Left renal pelvis (tissue), 4 donors: Measurements from ENCODE around the gene DGKG. TPM values are rescaled to one million over a fixed set of nuclear protein-coding genes. Genes with fewer than 3 reads are reported as not detected.

Experiments used
- DNase-seq, 4 donors: peaks; one replicate each; pipeline ENCODE4 v3.0.0-alpha.2; 2013; ENCODE audit warnings: low read depth in 4 of 4, low spot score in 3 of 4
- polyA plus RNA-seq, 4 donors: library from polyadenylated mRNA; unstranded; fragments of 120-200 nt; gene quantifications; one replicate each; pipeline ENCODE4 v1.2.1, GENCODE V29; 2013; ENCODE audit not compliant: insufficient read length in 4 of 4

The DGKG gene
- polyA plus RNA-seq: under 1 TPM; 0.39 to 0.56 (median 0.50) TPM

DNA sequence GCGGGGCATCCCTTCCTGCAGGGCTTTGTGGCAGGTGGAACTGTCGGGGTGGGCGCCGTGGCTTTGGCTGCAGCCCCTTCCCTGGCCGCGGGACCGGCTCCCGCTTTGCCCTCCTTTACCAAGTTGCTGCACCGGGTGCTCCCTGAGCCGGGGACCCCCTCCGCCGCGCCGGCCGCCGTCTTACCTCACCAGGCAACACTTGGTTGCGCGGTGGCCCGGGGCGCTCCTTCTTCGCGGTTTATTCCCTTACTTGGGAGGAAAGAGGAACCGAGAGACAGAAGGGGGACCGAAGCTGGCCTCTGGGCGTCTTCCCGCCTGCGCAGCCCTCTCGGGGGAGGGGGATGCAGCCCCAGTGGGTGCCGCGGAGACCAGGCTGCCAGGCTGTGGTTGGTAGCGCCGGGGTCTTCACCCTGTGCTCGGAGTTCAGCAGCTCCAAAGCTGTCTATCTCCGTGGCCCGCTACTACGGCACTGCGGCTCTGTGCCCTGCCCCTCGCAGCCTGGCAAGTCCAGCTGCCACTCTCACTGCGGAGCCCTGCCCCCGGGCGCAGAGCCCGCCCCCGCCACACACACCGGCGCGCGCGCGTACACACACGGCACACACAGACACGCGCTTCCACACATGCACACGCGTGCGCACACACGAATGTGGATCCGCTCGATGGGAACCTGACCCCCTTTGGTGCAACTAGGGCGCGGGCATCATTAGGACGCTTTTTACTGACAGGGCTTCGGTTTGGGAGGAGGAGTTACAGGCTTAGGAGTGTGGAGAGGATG lies at the start of gene DGKG:
Gene DGKG (minus strand): TSS at position 473 of the 775 bp plus-strand sequence. CDS start 41,775 bp downstream, outside the sequence.
- no peak for DNase-seq

DNA sequence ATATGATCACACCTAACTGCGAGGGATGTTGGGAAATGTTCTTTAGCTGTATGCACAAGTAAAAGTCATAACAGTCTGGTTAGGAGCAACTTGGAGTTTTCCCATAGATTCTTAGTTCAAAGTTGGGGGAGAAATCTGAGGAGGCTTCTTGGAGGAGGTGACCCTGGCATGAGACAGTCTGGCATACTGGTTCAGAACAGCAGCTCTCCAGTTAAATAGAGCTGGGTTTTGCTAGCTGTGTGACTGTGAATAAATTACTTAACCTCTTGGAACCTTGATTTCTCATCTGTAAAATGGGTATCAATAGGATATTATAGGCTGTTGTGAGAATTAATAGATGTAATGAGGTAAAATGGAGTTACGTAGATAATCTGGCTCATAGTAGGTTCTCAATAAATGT lies 49.1 kb upstream of the DGKG start:
- DNase-seq: no peak

DNA sequence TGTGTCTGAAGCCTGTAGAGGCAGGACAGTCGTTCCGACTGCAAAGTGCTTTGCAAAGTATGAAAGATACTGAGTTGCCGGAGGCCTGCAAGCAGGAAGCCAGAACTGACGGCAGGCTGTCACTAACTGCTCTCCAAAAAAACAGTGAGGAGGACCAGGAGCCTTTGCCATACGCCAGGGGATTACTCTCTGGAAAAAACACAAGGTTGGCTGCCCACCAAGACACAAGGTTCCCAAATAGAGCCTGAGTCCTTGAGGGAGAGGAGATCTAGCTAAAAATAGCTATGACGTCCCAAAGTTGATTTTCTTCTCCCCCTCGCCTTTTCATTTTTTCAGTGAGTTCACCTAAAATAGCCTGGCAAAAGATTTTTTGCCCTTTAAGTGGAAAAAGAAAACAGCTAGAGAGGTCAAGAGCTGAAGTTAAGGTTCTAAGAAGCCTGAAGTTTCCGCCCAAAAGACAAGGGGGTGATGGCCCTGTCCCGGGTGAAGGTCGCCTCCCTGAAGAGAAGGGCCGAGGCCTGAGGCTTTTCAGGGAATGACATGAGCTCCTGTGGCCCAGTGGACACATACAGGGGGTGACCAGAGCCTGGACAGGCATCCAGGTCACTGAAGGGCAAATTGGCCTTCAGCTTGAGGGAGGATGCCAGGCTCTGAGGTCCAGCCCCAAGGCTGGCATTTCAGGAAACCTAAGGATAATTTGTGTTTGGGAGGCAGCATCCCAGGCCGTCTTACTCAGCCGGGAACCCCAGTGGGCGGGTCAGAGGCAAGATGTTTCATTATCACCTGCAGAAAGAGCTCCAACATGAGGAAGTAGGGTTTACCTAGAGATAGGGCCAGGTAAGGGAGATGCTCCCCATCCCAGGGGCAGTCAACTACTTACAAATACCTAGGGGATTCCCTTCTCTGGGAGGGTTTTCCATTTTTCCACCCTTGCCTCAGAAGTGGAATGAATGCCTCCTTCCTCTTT lies 44.9 kb upstream of the DGKG start:
- no peak for DNase-seq

DNA sequence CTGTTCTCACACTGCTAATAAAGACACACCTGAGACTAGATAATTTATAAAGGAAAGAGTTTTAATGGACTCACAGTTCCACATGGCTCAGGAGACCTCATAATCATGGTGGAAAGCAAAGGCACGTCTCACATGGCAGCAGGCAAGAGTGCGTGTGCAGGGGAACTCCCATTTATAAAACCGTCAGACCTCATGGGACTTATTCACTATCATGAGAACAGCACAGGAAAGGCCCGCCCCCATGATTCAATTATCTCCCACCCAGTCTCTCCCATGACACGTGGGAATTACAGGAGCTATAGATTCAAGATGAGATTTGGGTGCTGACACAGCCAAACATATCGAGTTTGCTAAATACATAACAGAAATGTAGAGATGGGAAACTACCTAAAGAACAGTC lies 39.5 kb upstream of the DGKG start:
- DNase-seq: no peak

DNA sequence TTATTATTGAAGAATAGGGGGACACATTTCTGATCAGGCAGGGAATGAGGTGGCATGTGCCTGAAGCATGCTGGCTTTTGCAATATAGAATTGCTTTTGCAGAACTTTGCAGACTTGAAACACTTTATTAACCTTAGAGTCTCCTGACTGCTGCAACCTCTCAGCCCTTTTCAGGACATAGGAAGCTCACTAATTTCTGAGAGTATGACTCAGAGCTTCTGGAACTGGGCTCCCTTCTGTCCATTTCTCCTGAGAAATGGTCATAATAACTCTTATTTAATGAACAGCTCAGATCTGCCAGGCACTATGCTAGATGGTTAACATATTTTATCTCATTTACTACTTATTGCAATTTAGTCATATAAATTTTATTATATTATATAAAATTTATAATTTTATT lies 38.6 kb upstream of the DGKG start:
- no peak for DNase-seq

DNA sequence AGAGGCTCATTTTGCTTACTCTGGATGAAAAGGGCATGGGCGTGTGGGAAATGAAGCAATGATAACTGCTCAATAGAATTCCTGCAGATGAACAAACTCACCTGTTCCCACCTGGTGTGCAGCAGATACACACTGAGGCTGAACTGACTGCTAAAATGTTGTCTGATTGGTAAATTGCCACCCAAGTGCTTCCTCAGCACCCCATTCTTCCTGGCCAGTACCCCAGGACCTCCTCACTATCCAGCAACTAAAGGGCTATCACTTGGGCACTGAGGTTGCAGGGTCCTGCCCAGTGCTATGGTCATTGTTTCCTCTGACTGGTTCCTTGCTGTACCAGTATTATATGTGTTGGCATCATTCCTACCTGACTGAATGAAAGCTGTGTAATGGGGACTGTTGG lies 38.0 kb upstream of the DGKG start:
- no peak for DNase-seq

DNA sequence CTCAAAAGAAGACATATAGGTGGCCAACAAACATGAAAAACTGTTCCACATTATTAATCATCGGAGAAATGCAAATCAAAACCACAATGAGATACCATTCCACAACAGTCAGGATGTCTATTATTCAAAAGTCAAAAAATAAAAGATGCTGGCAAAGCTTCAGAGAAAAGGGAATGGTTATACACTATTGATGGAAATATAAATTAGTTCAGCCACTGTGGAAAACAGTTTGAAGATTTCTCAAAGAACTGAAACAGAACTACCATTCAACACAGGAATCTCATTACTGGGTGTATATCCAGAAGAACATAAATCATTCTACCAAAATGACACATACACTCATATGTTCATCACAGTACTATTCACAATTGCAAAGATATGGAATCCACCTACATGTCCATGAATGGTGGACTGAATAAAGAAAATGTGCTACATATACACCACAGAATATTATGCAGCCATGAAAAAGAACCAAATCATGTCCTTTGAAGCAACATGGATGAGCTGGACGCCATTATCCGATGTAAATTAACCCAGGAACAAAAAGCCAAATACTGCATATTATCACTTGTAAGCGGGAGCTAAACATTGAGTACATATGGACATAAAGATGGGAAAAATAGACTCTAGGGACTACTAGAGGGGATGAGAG lies 32.7 kb upstream of the DGKG start:
- no peak for DNase-seq

DNA sequence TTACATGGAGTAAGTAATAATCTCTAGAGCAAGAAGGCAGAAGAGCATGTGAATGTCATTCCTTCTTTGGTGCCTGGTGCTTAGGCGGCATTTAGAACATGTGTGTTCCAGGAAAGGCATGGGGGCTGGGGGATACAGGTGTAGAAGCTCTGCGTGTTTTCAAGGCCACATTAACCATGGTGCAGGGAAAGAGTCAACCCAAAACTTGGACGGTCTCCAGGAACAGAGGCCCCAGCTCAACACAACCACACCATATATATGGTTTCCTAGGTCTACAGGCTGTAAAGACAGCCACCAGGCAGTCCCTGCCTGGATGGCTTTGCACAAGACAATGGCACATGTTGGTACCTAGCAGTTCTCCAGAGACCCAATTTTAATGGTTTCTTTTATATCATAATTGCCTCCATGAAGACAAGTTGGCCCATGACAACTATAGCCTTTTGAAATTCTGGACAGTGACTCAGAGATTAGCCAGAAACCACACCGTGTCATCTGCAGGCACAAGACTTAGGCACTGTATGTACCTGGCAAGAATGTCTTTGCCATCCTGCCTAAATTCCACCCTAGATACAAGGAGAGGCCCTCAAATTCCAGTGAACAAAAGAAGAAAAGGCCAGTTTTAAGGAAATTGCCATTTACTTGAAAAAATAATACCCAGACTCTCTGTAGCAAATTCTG lies 25.0 kb upstream of the DGKG start:
- DNase-seq: no peak

DNA sequence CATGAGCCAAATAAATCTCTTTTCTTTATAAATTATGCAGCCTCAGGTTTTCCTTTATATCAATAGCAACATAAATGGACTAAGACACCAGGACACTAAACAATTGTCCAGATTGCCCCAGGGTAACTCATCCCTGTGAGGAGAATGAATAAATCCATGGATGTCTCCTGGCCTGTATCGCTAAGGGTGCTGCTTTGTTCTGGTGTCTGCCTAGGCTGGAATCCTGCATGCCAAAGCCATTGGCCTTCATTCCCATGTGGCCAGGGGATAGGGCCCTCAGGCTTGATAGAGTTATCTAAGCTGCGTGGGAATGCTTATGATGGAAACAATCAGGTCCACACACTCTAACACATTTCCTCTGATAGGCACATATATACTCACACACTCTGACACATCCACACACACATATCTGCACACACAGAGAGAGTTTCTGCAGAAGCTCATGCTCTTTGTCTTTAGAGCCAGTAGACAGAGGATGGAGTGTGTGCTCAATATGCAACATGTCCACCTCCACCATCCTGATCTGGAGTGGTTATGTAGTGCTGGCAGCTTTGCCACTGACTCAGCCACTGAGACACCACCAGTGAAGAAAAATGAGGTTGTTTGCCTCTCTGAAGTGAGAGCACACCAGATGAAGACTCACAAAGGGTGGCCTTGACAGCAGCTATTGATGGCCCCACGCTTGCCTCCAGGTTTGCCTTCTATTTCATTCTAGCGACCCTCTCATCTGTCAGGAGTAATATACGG lies 24.0 kb upstream of the DGKG start:
- no peak for DNase-seq

DNA sequence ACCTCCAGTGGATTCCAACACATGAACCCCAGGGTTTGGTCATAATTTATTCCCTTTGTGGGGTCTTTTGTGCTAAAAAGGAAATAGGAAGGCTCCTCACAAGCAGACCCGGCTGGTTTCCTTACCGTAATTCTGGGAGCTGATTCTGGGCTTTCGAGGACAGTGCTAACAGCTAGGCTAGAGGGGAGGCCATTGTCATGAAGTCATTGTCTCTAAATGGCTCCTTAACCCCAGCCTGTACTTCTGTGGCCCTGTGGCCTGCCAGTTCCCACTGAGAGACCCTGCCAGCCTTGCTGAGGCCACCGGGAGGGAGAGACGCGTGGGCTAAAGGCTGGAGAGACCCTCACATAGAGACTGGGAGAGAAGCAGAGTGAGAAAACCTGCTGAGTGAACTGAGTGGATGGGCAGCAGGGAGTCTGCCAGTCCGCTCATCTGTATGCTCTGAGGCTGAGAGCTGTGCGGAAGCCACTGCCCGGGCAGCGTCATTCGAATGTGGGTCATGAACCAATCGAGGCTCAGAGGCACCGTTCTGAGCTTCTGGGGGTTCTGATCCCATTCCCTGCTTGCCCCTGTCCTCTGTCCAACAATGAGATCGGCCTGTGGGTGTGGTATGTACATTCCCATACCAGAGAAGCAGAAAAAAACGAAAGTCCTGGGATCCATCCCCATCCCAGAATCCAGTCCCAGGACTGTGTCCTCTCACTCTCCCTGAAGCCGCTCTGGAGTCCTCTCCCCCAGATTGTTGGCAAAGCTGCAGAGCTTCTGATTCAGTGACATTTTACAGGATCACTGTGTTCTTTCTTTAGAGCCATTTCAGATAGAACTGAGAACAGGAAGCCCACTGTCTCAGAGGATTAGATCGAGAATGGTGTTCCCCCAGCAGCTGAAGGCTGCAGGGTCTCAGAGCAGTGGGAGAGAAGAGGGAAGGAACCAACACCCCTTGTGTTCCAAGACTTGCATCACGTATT lies 21.3 kb upstream of the DGKG start:
- no peak for DNase-seq

DNA sequence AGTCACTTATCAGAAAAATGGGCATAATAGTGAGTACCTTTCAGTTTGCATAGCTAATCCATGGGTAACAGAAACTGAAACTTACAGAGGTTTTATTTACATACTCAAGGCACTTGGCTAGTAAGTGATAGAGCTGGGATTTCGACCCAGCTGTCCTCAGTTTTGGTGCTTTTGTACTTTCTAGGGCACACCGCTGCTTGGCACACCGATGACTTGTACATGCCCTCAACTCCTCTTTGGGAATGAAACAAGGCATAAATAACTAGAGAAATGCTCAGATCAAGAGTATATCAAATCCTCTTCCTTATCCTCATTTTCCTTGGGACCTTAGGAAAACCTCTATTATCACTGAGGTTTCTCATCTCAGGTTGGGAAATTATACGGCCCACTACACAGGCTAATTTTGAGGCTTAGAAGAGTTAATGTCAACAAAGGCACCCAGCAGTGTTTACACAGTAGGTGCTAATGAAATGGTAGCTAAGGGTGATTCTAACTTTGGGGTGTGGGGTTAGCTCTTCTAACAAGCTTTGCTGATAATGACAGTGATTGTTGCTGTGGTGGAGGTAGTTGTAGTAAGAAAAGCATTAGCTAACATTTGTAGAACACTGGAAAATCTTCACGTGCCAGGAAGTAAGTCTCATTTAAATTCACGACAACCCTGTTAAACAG lies 20.3 kb upstream of the DGKG start:
- no peak for DNase-seq

DNA sequence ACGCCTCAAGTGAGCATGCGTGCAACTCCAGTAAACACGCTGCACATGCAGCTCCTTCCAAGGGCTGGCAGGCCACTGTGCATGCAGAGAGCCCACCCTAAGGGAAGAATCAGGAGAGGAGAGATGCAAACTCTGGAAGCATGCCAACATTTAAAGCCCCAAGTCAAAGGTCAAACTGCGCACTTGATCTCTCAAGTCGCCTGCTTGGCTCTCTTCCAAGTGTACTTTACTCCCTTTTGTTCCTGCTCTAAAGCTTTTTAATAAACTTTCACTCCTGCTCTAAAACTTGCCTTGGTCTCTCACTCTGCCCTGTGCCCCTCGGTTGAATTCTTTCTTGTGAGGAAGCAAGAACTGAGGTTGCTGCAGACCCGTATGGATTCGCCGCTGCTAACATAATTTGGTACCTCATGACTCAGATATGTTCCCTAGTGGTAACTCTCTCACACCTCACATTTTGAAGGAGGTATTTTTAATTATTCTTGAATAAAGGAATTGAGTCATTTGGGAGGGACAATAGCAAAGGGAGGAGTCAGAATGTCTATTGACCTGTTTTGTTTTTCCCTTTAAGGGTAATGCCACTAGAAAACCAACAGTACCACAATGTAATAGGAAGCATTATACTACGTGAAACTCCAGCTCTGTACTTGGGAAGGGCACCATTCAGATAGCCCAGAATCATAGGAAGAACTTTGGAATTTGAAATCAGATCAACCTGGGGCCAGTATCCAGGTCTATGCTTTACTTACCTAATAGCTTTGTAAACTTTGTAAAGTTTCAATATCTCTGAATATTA lies 19.6 kb upstream of the DGKG start:
- DNase-seq: peak in 1 of 4 donors; percentile 37

DNA sequence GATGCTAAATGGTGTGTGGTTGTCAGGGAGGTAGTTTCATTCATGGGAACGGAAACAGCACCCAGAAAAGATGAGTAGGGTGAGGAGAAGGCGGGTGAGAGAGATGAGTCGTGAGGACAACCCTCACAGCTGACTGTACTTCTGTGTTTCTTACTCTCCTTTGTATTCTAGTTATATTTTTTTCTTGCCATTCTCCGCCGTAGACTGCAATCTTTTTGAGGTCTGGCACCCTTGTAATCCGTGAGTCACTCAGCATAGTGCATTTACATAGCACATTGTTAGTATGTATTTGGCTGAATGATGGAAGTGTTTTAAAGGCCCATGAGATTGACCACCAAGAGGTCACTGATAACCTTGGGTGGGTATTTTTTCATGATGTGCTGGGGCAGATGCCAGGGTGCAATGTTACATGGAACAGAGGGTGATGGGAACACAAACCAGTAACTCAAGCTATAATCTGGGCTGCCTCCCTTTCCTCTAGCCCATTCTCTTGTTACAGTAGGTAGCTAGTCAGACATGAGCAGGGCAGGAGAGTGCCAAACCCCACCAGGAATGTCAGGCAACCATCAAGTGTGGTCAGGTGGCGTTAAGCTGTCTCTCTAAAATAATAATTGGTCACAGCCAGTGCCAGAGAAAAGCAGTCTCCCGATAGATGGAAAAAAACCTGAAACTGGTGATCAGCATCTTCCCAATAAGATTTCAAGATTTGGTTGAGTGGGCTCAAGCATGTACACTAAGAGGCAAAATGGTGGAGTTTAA lies 18.8 kb upstream of the DGKG start:
- no peak for DNase-seq

DNA sequence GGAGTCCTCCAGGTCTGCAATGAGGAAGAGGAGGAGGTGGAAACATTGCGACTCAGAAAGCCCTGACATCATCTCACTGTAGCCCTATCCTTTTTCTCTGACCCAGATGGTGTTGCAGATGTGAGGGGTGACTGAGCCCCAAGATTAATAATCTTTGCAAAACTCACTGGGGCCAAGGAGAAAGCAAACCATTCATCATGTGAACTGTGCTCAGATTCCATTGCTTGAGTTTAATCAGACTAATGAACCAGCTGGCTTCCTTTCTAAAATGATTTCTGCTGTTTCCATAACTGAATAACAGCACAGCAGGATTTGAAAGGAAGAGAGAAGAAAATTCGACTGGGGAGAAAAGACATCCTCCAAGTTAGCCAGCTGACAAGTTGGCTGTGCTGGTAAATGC lies 13.4 kb upstream of the DGKG start:
- DNase-seq: no peak

DNA sequence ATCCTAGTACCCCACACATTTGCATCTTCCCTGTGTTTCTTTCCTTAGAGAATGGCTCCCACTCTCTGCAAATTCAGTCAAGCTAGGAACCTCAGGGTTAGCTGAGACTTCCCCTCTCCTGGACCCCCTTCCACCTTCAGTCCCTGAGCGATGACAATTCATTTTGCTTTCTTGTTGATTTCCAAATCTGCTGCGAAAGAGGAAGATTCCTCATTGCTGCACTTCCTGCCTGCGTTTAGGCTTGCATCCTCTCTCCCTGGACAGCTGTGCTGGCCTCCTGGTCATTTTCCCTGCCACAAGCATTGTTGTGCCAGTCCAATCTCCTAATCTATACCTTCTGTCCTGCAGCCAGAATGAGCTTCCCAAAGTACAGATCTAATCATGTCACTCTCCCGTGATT lies 12.3 kb upstream of the DGKG start:
- no peak for DNase-seq

DNA sequence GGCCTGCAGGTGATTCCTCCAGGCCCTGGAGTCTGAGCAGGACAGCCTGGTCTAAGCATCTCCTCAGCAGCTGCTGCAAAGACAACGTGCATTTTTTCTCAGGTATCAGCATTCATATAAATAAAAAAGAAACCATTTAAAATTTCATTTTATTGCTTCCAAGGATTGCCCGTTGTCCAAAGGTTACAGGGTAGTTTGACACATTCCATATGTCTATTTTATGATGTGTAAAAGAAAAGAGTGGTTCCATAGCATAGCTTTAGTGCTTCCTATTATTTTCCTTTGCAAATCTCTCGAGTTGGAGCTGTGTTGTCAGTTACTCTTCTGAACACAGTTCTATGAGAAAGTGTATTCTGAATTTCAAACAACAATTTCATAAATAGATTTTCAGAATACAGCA lies 7.2 kb upstream of the DGKG start:
- DNase-seq: no peak

DNA sequence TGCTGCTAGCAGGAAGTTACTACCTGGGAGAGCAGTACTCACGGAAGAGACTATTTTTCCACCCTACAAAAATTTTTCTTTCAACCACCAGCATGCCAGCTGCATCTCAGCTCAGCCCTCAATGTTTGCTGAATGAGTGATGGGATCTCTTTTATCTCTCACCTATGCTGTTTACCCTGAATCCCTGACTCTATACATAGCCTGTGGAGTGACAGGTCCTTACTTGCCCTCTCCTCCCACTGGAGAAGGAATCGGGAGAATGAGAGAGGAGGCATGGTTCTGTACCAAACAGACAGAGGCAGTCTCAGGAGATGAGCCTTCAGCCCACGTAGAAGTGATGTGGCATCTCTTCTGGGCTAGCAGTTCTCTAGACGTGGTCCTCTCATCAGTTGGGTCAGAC lies 6.7 kb upstream of the DGKG start:
- DNase-seq: no peak
